NCI-H345 treated with DMSO at 0.1 percent for 48 hours (cell line): ENCODE measurements around the gene PPP1R1B.

Experiments
- DNase-seq: peaks from one replicate; lab custom pipeline; 2025; ENCODE audit not compliant: unreplicated experiment; lab: John Stamatoyannopoulos, UW

The PPP1R1B gene

GRCh38 chr17:39614545-39615157 lies 12.1 kb upstream of the PPP1R1B start:
- no peak for DNase-seq

DNA sequence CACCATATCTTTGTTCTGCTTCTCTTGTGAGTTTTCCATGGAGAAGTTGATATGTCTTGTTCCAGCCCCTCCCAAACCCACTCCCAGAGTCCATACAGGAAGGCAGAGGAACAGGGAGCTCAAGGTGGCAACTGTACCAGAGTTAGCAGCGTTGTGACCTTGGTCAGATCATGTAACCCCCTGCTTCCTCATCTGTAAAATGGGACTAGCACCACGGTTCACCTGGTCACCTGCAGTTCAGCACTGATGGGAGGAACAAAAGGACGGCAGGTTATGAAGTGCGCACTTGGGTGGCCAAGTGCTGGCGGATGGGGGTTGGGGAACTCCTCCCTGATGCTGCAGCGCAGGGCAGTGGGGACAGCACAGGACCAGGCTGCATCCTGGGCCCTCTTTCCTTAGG lies 11.3 kb upstream of the PPP1R1B start:
- DNase-seq = no peak

- no peak for DNase-seq
Measured at GRCh38 chr17:39617100-39617445, 9.7 kb upstream of the PPP1R1B start.

DNA sequence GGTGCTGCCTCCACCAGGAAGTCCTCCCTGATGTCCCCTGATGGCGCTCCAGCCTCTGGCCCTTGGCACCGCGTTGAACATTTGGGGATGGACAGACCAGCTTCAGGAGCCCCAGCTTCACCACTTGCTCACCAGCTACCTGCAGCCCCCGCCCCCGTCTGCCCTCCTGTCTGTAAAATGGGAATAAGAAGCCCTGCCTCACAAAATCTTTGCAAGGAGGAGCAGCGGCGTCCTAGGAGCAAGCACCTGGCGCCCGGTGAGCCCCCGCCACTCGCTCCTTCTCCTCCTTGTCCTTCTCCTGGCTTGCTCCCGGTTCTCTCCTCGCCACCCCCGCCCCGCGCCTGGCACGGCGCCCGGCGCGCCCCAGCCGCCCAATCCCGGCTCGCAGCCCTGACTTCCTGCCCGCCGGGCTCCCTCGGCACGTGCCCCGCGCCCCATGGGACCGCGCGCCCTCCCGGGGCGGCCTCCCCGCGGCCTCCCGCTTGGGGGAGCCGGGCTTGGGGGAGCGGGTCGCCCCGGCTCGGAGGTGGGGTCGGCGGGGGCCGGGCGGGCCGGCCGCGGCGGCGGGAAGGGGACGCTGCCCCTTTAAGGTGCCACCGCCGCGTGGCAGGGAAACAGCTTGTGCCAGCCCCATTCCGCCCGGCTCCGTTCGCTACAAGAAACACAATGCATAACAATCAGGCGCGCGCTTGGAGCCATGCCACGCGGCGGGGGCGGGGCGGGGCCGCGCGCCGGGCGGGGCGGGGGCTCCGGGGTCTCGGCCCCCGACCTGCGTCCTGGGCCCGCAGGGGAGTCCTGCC lies 9.1 kb upstream of the PPP1R1B start:
- DNase-seq = peak; percentile 45

DNA sequence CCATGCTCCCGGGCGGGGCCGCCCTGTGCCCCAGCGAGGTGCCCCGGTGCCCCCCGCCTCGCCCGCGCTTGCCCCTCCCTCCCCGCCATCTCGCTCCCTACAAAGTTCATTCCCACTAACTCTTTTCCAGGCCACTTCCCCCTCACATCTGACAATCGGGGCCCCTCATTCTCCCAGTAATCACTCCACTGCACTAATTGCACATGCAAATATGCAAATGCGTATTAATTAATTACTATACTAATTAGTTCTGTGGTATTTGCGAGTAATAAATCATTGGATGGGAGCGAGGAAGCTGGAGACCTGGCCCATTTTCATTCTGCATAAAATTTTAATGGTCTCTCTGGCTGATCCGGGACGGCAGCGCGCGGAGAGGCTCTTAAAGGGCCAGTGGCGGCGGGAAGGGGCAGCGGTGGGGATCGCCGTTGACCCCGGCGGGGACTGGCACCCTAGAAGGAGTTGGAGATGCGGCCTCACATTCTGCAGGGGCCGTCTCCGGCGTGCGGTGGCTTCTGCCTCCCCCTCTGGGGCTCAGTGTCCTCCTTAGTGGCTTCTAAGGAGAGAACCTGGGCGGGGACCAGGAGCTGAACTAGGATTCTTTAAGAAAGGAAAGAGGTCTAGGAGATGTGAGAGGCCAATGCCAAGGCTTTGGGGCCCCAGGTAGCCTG lies 8.4 kb upstream of the PPP1R1B start:
- no peak for DNase-seq

DNA sequence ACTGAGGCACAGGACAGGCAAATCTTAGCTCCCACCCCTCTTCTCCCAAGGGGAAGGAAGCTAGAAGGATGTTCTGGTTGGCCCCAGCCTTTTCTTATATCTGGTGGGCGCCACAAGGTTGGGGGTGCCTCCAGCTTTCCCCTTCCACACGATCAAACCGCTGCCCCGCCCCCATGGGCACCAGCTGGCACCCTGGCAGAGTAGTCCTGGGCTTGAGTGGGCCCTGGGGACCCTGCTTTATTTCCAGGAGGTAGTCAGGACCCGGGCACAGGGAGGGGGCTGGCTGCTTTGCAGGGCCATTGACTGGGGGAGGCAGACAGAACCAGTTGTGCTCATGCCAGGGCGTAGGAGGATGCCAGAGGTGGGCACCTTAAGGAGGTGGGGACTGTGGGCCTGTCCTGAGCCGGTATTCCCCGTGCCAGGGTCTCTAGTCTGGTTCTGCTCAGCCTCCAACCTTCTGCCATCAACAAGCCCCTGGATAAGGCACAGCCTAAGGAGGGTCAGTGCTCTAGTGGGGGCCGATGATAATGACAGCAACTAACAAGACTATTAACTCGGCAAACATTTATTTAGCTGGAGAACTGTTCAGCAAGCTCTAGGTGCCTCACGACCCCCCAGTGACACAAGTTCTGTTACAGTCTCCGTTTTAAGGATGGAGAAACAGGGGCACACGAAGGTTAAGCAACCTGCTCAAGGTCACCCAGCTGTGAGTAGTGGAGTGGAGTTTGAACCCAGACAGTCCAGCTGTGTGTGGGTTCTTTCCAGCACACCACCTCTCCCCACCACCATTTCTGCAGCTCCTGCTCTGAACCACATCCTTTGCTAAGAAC lies 7.6 kb upstream of the PPP1R1B start:
- no peak for DNase-seq

- no peak for DNase-seq
Measured at GRCh38 chr17:39619786-39620101, 7.0 kb upstream of the PPP1R1B start.

GRCh38 chr17:39621523-39622379 lies 5.0 kb upstream of the PPP1R1B start:
- peak; percentile 79 for DNase-seq

DNA sequence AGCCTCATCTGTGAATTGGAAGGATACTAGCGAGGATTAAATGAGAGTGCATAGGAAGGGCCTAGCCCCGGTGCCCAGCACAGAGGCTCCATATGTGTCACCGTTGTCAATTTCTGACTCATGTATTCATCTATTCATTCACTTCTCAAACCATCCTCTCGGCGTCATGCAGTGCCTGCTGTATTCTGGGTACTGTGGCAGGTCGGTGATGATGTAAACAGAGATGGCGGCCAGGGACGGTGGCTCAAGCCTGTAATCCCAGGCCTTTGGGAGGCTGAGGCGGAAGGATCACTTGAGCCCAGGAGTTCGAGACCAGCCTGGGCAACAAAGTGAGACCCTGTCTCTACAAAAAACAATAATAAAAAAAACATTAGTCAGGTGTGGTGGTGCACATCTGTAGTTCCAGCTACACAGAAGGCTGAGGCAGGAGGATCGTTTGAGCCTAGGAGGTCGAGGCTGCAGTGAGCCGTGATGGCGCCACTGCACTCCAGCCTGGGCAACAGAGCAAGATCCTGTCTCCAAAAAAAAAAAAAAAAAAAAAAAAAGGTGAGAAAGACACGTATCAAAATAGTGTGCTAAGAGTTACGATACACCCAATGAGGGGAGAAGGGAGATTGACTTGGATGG lies 4.3 kb upstream of the PPP1R1B start:
- DNase-seq = no peak

DNA sequence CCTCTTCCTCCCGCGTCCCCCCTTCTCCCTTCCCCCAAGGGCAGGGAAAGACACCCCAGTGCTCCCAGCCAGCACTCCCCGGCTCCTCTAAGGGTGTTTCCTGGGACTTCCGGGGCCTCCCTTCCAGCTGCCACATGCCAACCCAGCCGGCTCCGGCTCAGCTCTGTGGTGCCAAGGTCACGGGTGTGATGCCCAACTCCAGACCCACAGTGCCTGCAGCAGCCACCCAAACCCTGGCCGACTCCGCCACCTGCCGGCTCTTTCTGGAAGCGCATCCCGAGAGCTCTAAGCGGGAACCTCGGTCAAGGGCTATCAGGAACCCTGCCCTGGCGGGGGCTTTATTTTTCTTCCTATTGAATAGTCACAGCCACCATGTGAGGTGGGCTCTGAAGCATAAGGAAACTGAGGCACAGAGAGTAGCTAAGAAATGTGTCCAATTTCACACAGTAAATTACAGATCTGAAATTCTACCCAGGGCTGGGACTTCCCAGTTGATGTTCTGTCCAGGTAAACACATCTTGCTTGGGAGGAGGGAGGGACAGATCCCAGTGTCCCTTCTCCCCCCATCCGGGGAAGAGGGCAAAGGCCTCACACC lies 3.3 kb upstream of the PPP1R1B start:
- DNase-seq = peak; percentile 51

- no peak for DNase-seq
Measured at GRCh38 chr17:39624313-39624712, 2.4 kb upstream of the PPP1R1B start.

DNA sequence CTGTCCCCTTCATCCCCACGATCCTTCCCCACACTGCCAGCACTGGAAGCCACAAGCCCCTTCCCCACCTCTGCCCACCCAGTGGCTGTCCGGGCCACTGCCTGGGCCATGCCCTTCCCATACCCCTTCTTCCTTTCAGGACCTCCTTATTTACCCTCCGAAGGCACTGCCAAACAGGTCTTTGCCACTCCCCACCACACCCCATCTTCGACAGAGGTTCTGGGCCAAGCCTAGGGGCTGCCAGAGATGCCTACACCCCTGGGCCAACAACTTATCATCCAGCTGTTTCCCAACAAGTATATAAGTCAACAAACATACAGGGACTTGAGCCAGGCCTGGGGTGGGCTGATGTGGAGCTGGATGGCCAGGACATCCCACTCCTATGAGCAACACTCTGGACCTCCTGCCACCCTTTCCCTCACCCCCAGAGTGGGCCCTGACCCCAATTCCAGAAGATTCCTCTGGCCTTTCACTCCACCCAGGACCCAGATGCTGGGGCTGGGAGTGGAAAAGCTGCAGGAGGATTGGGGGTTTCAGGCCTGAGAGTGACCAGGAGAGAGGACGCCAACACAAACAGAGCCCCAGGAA lies 1.5 kb upstream of the PPP1R1B start:
- DNase-seq = no peak

GRCh38 chr17:39627047-39627711 lies 427 bp downstream of the PPP1R1B start:
- no peak for DNase-seq

DNA sequence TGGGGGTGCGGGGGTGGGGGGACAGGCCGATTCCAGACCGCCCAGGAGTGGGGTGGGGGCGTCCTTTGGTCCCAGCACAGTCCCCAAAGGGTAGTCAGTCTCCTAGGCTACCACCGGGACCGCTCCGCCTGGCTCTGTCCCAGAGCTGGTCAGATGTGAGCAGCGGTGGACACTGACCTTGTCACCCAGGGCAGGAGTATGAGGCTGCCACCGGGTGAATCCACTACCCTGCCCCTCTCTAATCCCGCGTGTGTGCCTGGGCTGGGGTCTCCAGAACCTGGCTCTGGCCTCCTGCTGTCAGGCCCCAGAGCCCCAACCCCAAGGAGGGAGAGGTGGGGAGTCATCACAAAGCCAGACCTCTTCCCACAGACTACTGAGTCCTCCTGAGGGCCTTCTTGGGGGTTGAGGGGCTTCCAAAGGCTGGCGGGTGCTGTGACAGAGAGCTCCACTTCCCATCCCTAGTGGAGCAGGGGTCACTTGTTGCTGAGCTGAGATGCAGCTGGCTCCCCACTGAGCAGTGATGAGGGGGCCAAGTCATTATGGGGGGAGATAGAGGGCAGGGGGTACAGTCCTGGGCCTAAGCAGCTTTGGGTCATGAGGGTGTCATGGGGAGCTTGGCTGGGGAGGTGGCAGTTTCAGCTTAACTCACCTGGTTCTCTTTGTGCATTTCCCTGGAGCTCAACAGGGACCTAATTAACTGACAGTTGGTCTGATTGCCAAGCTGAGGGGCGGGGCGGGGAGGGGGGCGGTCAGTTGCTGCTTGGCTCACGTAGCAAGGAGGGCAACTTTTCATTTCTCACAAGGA lies 1.2 kb downstream of the PPP1R1B start:
- no peak for DNase-seq

DNA sequence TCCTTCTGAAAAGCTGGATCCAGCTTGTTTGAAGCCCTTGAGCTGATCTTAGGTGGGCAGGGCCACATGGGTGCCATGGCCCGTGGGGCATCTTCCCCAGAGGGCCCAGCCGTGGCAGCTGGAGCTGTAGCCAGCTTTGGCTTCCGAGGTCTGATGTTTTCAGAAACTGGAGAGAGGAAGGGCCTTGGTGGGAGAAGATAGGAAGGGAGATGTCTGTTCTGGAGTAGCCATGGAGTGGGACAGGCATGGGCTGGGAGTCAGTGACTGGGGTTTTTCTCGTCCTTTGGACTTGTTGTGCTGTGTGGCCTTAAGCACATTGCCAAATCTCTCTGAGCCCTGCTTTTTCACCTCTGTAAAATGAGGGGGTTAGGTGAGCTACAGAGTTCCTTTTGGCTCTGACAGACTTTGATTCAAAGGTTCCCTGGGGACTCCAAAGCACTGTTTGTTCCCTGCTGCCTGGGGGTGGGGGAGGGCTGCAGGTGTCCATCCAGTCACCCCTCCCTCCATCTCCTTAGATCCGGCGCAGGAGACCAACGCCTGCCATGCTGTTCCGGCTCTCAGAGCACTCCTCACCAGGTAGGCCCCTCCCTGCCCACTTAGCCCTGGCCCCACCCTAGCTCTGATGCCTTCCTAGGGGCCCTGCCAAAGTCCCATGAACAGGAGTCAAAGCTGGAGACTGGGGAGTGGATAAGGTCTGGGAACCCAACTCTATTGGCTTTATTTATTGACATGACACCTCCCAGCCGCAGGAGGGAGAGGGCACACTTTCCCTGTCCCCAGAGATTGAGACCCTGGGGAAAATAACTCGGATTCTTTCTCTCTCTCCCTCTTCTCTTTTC lies 2.1 kb downstream of the PPP1R1B start:
- DNase-seq = peak; percentile 31

- no peak for DNase-seq
Measured at GRCh38 chr17:39629494-39629880, 2.7 kb downstream of the PPP1R1B start.

GRCh38 chr17:39629898-39630297 lies 3.1 kb downstream of the PPP1R1B start:
- DNase-seq = no peak
